Activated T-helper 9 cell treated with anti-CD3 and anti-CD28 coated beads, Interleukin-2, amount 50 U/mL, for 16 hours (primary cell): ENCODE measurements around the gene ERC2.

Source experiments
- DNase-seq: peaks from one replicate; pipeline ENCODE4 v3.0.0-alpha.2; 2020; ENCODE audit warnings: low read depth

ERC2 gene

DNA sequence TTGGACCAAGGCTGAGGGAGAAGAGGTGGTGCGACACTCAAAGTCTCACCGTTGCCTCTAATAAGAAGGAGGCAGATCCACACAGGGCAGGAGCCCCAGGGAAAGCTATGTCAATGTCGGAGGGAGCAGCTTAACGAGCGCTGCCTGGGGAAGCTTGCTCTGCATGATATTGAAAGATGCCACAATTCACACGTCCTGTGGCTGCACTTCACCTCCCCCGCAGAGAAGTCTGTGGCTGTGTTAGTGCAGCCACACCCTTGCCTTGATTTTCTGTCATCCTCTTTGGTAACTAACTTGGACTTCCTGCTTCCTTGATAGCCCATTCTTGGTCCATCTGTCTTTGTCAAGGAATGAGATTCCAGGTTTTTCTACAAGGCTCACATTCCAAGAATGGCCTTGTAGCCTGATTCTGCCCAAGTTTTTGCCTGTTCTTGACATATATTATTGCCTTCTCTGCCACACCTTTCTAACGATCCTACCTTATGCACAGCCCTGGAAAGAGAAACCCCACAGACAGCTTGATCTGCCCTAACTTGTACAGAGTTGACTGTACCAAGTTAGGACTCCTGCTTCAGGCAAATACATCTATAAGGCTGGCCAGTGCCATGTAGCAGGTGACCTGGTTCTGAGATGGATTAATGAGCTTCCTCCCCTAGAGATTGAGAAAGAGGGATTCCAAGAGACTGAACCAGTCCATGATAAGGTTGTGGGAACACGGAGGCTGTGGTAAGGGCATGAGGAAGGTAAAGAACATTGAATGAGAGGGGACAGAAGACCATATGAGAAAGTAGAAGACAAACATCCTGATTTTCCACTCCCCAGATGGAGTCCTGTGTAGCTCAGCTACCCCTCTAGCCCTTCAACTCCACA is 828.1 kb downstream of the ERC2 start:
- no peak for DNase-seq

GRCh38 chr3:55639143-55639542 is 829.1 kb downstream of the ERC2 start:
- DNase-seq, result no peak

DNA sequence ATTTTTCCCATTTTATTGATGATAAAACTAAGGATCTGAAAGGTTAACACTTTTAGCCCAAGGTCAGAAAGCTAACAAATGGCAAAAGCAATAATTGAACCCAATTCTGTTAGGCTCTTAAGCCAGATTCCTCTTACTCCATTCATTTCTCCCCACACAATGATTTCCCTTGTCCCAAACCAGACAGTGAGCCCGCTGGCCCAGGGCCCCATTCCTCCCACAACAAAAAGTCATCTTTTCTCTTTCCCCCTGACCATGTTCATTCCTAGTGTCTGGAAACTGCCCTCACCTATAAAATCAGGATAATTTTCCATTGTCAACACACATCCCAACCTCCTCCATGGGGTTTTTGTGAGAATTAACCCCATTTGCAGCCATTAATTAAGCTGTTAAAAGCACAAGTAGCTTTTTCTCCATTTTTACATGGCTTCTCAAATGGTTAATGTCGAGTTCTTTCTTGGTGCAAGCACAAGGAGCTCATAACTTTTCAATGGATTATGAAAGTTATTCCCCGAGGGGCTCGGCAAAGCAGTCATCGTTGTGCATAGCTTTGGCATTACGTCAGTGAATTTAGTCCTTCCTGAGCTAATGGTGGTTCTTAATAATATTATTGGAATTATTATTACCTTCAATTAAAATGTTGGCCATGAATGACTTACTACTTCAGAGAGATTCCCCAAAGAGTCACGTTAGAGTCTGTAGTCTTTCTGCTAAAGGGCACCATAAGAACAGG is 830.2 kb downstream of the ERC2 start:
- DNase-seq, result no peak

GRCh38 chr3:55636300-55637195 is 831.7 kb downstream of the ERC2 start:
- no peak for DNase-seq

DNA sequence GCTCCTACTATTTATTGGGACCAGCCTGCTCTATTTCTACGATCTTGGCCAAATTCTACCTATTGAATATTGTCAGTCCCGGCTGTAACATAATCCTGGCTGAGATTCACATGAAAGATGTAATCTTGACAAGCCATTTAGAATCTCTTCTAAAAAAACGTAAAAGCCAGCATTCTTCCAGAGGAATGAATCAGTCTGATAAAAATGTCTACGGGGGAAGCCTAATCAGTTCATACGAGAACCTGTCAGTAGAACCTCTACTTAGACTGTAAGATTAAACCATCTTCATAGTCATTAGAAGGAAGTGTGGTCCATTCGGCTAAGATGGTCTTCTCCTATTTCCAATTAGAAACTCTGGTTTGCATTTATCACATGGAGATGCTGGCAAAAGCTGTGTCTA is 833.9 kb downstream of the ERC2 start:
- DNase-seq, result no peak

GRCh38 chr3:55633333-55633732 is 834.9 kb downstream of the ERC2 start:
- DNase-seq, result no peak

DNA sequence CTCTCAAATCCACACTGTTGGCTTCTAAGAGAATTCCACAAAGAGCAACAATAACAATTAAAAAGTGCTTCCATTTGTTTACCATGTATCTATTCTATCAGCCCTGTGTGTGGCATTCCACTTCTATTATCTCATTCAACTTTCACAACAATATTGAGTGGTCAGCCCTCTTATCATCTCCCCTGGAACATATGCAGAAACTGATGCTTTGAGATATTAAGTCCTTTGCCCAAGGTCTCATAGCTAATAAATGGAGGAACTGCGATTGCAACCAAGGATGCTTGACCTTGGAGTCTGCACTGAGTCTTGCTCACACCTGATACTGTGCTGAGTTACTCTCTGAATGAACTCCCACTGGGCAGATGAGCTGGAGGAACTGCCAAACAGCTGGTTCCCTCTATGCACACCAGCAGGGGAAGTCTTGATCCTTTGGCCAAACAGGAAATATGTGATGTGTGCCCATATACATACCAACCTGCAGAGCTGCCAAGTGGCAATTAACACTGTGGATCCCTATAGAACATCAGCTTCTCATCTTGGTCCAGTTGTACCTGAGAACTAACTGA is 836.4 kb downstream of the ERC2 start:
- DNase-seq, result no peak

DNA sequence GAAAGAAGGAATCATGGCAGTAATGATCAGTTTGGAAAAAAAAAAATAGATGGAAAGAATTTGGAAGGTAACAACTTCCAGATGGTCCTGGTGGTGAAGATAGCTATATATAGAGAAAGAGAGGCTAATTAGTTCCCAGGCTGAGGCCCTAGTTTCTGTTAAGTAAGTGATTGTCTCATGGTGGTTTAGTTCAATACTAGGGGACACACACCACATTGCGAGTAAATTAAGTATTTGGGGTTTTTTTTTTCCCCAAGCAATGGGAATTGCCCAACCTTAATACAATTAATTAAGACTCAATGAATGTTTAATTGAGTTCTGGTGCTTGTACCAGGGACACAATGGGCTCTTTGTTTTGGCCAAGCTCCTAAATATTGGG is 837.4 kb downstream of the ERC2 start:
- DNase-seq, result no peak

- DNase-seq, result no peak
Measured at GRCh38 chr3:55630280-55630920, 837.9 kb downstream of the ERC2 start.

DNA sequence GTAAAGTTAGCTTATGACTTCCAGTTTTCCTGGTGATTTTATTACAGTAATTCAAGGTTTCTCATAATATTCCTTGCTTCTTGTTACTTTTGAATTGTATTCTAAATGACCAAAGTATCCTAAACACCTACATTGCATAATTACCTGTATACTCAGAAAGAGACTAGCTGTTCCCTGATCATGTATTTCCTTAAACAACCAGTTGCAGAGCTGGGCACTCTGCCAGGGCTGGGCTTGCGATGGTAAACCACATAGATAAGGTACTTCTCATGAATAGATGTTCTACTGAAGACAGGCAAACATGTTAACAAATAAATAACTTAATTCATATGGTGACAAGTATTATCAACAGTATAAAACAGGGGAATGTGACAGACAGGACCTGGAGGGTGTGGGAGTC is 838.8 kb downstream of the ERC2 start:
- no peak for DNase-seq

DNA sequence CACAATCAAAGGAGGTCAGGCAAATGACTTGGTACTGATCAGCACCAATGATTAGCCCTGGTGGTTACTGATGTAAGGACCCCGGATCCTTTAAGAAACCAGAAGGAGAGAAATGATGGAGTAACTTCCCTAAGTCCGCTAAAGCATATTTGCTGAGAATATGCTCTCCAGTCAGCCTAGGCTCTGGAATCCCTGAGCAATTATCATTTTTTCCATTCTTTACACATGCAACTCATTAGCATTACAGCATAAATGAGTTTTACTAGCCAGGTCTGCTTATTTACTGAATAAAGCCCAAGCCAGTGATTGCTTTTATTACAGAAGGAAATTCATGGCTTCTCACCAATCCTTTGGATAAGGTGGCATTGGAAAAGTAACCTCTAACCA is 842.0 kb downstream of the ERC2 start:
- DNase-seq, result no peak

DNA sequence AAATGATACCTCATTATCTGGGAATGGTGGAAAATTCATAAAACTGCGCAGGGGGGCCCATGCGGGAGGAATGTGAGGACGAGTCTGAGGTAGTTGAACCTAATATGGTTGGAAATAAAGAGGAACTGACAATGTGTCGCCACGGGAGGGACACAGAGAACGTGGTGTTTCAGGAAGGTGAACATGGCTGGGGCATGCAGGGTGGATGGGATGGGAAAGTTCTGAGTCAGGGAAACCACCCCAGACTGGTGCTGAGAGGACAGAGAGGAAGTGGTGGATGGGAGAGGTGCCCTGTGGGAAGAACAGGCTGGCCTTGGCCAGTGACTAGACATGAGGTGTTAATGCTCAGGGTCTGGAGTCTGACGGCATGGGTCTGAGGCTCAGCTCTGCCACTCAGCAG is 844.0 kb downstream of the ERC2 start:
- DNase-seq, result no peak

DNA sequence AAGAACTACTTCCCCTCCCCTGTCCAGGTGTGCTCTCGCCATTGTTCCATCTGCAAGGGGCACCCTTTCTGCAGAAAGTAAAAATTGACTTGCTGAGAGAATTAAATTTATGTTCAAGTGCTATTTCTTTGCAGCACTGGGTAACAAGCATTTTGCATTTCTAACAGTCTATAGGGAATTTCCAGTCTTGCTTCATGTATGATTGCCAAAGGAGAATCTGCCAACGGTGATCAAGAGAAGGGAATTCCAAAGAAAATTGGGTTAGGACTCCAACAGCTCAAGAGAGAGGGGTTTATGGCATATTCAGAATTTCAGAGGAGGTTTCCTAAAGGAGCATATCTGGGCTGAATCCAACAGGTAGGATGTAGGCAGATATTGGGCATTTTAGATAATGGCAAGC is 844.5 kb downstream of the ERC2 start:
- no peak for DNase-seq

DNA sequence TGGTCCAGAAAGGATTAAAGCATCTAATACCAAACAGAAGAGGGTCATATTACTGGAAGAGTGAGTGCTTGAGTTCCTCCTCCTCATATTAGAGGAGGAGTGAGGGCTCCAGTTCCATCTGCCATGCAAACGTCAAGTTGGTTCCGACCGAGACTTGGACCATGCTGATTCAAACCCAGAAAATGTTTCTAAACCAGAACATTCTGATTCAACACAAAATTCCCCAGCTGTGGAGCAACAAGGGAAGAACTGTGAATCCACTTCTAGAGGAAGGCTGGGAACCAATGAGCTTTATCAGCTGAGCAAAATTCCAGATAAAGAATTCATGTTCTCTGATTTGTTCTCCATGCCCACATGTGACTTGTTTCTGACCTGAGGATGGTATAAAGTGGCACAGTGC is 845.5 kb downstream of the ERC2 start:
- DNase-seq, result no peak

DNA sequence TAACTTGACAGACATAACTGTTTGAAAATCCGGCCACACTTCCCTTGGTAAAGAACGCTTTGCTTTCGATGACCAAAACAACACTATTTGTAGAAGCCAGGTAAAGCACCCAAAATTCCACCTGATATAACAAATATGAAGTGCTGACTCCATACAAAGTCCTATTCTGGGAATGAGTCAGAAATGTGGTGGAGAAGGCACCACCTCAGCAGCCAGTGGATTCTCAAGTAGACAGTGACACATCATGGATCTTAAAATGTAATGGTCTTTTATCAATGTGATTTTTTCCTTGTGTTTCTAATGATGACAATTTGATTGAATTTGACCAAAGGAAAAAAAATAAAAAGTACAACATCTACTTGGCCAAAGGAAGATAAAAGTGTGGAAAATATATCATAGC is 846.2 kb downstream of the ERC2 start:
- no peak for DNase-seq

DNA sequence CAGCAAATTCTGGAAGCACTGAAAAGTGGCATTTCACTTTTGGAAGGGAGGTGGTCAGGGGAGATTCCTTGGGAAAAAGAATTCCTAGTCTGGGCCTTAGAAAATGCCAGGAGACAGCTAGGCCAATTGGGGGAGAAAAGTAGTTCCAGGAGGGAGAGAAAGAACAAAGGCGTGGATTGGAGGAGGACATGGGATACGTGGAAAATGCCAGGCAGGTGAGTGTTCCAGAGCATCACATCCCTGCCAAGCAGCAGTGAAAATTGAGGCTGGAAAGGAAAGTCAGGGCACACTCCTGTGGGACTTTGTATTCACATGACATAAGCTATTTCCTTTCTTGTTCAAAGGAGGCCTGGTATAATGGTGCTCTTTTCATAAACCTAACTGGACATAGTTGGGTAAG is 846.6 kb downstream of the ERC2 start:
- no peak for DNase-seq

DNA sequence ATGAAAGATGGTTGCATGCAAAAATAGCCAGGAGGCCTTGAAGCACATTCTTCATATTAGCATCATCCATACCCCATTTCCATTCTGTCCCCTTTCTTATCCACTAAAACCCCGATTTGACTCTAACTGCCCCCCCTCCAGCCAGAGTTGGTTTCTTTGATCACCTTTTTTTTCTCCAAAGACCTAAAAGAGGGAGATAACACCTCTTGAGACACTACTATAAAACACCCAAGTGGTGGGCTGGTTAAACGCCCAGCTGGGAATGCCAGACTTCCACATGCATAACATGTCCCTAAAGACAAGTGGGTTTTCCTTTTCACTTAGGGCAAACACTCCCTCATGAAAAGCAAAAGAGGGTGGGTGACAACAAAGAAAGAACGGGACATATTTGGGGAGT is 847.2 kb downstream of the ERC2 start:
- DNase-seq, result no peak

DNA sequence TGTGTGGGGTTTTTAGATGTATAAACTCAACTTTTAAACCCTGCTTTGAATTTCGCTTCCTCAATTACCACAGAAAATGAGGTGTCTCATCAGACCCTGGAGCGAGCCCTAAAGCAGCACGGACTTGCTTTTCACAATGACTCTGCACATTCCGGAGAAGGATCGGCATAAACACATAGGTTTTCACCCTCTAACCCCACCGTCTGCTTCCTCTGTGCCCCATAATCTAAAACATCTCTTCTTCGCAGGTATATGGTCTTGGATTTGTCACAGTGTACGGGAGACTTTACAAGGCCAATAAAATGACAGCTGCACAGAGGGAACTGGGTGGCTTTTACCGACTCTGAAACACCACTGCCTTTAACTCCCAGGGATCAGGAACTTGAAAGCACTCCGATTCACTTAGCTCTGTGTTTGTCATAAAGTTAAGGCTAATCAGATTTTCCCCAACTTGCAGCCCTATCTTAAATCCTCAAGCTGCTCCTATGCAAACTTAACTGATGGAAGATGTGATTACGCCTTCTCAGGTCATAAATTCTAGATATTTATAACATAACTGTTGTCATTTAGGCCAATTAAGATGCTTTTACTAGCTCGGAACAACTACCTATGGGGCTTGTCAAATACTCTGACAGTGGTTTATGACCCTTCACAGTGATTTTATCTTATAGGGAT is 847.8 kb downstream of the ERC2 start:
- DNase-seq, result no peak

GRCh38 chr3:55619046-55619808 is 849.0 kb downstream of the ERC2 start:
- DNase-seq, result no peak

DNA sequence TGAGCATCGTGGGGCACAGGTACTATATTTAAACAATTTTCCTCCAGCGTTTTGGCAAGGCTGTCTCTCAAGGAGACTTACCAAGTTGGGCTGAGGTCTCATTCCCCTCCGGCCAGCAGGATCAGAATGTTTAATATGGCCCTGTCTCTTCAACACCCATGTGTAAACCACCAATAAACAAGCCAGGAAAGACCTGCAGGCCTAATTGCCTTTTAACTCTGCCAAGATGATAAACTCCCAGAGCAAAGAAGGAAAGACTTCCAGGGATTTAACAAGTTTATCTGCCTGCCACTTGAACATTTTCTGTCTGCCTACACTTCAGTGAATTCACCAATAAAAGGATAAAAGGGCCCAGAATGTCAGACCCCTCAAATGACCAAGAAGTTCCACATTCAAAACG is 850.9 kb downstream of the ERC2 start:
- no peak for DNase-seq
